Peyer's patch (tissue), 4 donors: Measurements from ENCODE around the gene MAT2A. TPM values are rescaled to one million over a fixed set of nuclear protein-coding genes. Genes with fewer than 3 reads are reported as not detected.

Source experiments
- DNase-seq, 3 donors: peaks; one replicate each; pipeline ENCODE4 v3.0.0-alpha.2; 2017 to 2019
- H3K27ac ChIP-seq, 4 donors: fragments of 200-600 bp; sonication (generic); one replicate each; pipeline ENCODE4 v1.5.1; 2016 to 2019
- H3K27me3 ChIP-seq, 2 donors: fragments of 200-600 bp; sonication (generic); one replicate each; pipeline ENCODE4 v1.5.1; 2019
- H3K36me3 ChIP-seq, 3 donors: fragments of 200-600 bp; sonication (generic); one replicate each; pipeline ENCODE4 v1.5.1; 2016 to 2019
- H3K4me1 ChIP-seq, 4 donors: fragments of 200-600 bp; sonication (generic); one replicate each; pipeline ENCODE4 v1.5.1; 2016 to 2019
- H3K4me3 ChIP-seq, 4 donors: fragments of 200-600 bp; sonication (generic); 1 replicate in 3 of 4; 2 replicates in 1 of 4; pipeline ENCODE4 v1.5.1; 2016 to 2019; ENCODE audit warnings: mild to moderate bottlenecking in 1 of 4
- H3K9me3 ChIP-seq, 4 donors: fragments of 200-600 bp; sonication (generic); one replicate each; pipeline ENCODE4 v1.5.1; 2016 to 2019; ENCODE audit warnings: mild to moderate bottlenecking in 1 of 4
- CTCF ChIP-seq, 6 experiments: fragments of 450-650 bp in 4 of 6; fragments of 200-600 bp in 2 of 6; sonication (generic) in 1 of 6; IDR thresholded peaks; one replicate each; pipeline ENCODE4 v1.5.1; 2017 to 2019; ENCODE audit warnings: antibody characterized with exemption in 6 of 6, mild to moderate bottlenecking in 3 of 6, moderate library complexity in 1 of 6
- POLR2A ChIP-seq, 2 donors: fragments of 450-650 bp; IDR thresholded peaks; one replicate each; pipeline ENCODE4 v1.5.1; 2017; ENCODE audit warnings: antibody characterized with exemption in 2 of 2, mild to moderate bottlenecking in 2 of 2, moderate library complexity in 2 of 2
- total RNA-seq, 4 donors: library from RNA; depleted of rRNA; stranded (reverse); fragments of >200 nt; gene quantifications; one replicate each; pipeline ENCODE4 v1.1.0, GENCODE V29; 2016

Gene MAT2A
- total RNA-seq, 4 donors from 2014 or later = 113 to 189 (median 140) TPM

- no peak for TF ChIP-seq POLR2A (IDR thresholded peaks at IDR 0.05)
- TF ChIP-seq CTCF (IDR thresholded peaks at IDR 0.05) = no peak
- H3K27me3 ChIP-seq = no peaks in the 10 kb centered on the region
- DNase-seq = no peak
- peak overlapping the region in 1 of 4 donors; percentile 54 for H3K27ac ChIP-seq
- H3K4me3 ChIP-seq = no peak overlapping the region
- H3K9me3 ChIP-seq = no peaks in the 10 kb centered on the region
- H3K4me1 ChIP-seq = peaks cover 0 to 9% (median 0%) of the 10 kb centered on the region in 4 donors
- H3K36me3 ChIP-seq = peaks cover 0 to 80% (median 0%) of the 10 kb centered on the region in 3 donors
Observed at GRCh38 chr2:85550486-85550885, 11.5 kb downstream of the MAT2A start.

- H3K27me3 ChIP-seq = no peaks in the 10 kb centered on the region
- DNase-seq = peak; percentile 84 to 95 (median 88)
- no peak overlapping the region for H3K27ac ChIP-seq
Observed at GRCh38 chr2:85551698-85552678, 13.0 kb downstream of the MAT2A start.

GRCh38 chr2:85553184-85553583, 14.2 kb downstream of the MAT2A start:
- Histone ChIP-seq H3K27me3 (no peaks in the 10 kb centered on the region), H3K9me3 (no peaks in the 10 kb centered on the region), H3K36me3 (peaks cover 0 to 81% (median 0%) of the 10 kb centered on the region in 3 donors), H3K27ac (no peak overlapping the region), H3K4me3 (no peak overlapping the region), H3K4me1 (peaks cover 0 to 9% (median 0%) of the 10 kb centered on the region in 4 donors)
- no peak for DNase-seq
- TF ChIP-seq CTCF (IDR thresholded peaks at IDR 0.05) = no peak
- TF ChIP-seq POLR2A (IDR thresholded peaks at IDR 0.05) = no peak

More at GRCh38 chr2:85551698-85552678, 13.0 kb downstream of the MAT2A start:
- H3K4me1 ChIP-seq = peaks cover 0 to 9% (median 0%) of the 10 kb centered on the region in 4 donors
- peaks cover 0 to 73% (median 0%) of the 10 kb centered on the region in 3 donors for H3K36me3 ChIP-seq
- H3K4me3 ChIP-seq = no peak overlapping the region
- TF ChIP-seq POLR2A (IDR thresholded peaks at IDR 0.05) = no peak
- peak; percentile 87 to 98 (median 98) for TF ChIP-seq CTCF (IDR thresholded peaks at IDR 0.05)
- no peaks in the 10 kb centered on the region for H3K9me3 ChIP-seq

GRCh38 chr2:85554980-85555612, 16.1 kb downstream of the MAT2A start:
- no peaks in the 10 kb centered on the region for H3K27me3 ChIP-seq
- peaks cover 0 to 15% (median 0%) of the 10 kb centered on the region in 4 donors for H3K4me1 ChIP-seq
- H3K36me3 ChIP-seq = peaks cover 0 to 74% (median 0%) of the 10 kb centered on the region in 3 donors
- H3K9me3 ChIP-seq = no peaks in the 10 kb centered on the region
- no peak for TF ChIP-seq CTCF (IDR thresholded peaks at IDR 0.05)
- TF ChIP-seq POLR2A (IDR thresholded peaks at IDR 0.05) = no peak
- no peak overlapping the region for H3K4me3 ChIP-seq
- no peak for DNase-seq
- no peak overlapping the region for H3K27ac ChIP-seq

- no peak overlapping the region for H3K4me3 ChIP-seq
- peaks cover 0 to 54% (median 0%) of the 10 kb centered on the region in 3 donors for H3K36me3 ChIP-seq
- no peak for TF ChIP-seq CTCF (IDR thresholded peaks at IDR 0.05)
- no peak for TF ChIP-seq POLR2A (IDR thresholded peaks at IDR 0.05)
- peaks cover 0 to 22% (median 0%) of the 10 kb centered on the region in 4 donors for H3K4me1 ChIP-seq
- H3K9me3 ChIP-seq = no peaks in the 10 kb centered on the region
- no peak overlapping the region for H3K27ac ChIP-seq
- H3K27me3 ChIP-seq = no peaks in the 10 kb centered on the region
- no peak for DNase-seq
Observed at GRCh38 chr2:85557130-85557529, 18.2 kb downstream of the MAT2A start.
